Endometrial microvascular endothelial cells (primary cell): ENCODE data around the gene PIN4. TPM values are rescaled to one million over a fixed set of nuclear protein-coding genes. Genes with fewer than 3 reads are reported as not detected.
"Not testable (repeated sequence)": the region's sequence is repeated elsewhere in the genome, so short reads cannot be mapped to it uniquely, and the experiment has no call there.

Experiments
- in situ Hi-C: cut with HindIII; loops from 2 replicates; pipeline ENCODE4 v1.10.0; 2017; ENCODE audit warnings: low sequenced_read_pairs, low pct_unique_long_range_greater_than_20kb; ENCODE audit errors: inconsistent ontology term
- total RNA-seq: library from RNA; depleted of rRNA; stranded (reverse); fragments of >200 nt; gene quantifications from one replicate; pipeline ENCODE4 v1.2.3, GENCODE V29; 2015; ENCODE audit errors: inconsistent ontology term

The PIN4 gene
- total RNA-seq, 1 donor from 2014 or later: 12.5 TPM

- in situ Hi-C loops: no loop called here
These were observed 4.6 kb upstream of the PIN4 start for GRCh38 chrX:72176981-72177380.

- in situ Hi-C loops: no loop called here
These were observed 1.0 kb upstream of the PIN4 start for GRCh38 chrX:72180539-72180938.

- in situ Hi-C loops: no loop called here
These were observed 1.4 kb downstream of the PIN4 start for GRCh38 chrX:72182924-72183323.

DNA sequence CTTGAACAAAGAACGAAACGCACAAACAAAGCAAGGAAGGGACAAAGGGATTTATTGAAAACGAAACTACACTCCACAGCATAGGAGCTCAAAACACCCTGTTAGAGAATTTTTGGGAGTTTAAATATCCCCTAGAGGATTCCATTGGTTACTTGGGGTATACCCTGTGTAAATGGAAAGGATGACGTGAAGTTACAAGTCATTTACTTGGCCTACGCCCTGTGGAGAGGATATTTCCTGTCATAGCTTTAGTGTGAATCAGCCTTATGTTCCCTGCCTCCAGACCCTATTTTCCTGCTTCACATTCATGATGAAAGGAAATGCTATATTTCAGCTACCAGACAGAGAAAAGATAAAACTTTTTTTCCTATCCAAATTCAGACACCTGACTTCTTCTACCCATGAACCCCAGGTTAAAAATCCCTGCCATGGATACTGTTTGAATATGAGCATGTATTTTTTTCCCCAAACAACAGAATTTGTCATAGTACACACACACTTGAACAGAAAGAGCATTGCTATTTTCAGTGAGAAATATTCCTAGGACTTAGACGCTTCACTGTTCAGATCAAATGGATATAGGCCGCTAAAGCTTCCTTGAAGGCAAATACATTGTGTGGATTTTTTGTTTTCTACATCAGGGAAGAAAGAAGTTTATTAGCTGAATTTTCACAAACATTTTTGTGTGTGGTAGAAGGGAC is 20.4 kb downstream of the PIN4 start:
- in situ Hi-C loops: no loop called here

DNA sequence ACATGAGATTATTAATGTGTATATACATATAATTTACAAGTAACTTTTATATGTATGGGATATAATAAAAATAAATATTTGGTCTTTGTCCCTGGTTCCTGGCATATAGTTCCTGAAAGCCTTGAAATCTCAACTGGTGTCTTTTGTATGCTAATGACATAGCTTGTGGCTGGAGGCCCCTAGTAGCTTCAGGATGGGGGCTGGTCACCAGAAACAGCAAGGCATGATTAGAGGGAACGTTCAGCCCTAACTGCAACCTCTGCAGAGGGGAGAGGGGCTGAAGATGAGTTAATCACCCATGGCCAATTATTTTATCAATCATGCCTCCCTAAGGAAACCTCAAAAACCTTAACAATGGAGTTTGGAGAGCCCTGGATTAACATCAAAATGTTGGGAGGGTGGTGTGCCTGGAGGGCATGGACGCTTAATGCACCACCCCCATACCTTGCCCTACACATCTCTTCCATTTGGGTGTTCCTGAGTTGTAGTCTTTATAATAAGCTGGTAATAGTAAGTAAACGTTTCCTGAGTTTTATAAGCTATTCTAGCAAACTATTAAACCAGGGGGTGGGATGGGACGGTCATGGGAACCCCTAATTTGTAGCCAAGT is 21.3 kb downstream of the PIN4 start:
- in situ Hi-C loops: no loop called here

GRCh38 chrX:72203421-72203820 is 21.9 kb downstream of the PIN4 start:
- in situ Hi-C loops: no loop called here

DNA sequence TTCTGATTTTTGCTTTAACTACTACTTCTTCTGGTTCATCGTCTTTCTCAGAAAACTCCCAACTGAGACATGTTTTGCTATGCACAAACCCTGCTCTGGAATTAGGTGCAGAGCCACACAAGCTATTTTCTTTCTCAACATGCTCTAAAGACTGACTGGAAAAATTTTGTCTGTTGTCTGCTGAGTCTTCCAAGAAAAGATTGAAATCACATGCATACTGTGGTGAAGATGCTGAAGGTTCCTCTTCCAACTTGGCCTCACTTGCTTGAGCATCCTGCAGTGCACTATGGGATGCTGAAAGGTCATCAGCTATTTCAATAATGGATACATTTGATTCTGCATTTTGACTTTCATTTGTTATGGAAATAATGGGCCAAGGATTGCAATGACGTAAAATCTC is 24.1 kb downstream of the PIN4 start:
- in situ Hi-C loops: no loop called here

DNA sequence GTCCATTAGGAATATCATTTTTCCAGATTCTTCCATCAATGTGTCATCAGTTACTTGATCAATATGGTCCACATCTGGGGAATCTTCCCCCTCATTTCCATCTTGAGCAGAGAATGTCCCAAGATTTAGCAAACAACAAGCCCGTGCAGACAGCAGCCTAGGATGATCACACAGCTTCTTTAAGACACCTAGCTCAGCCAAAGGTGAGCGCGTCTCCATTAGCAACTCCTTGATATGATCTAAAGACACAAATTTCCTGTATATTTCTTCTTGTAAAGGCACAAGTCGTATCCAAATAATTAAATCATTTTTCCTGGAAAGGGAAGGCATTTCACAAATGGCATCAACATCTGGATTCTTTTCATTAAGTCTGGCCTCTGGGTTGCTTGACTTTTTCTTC is 25.8 kb downstream of the PIN4 start:
- in situ Hi-C loops: no loop called here

GRCh38 chrX:72208126-72208800 is 26.7 kb downstream of the PIN4 start:
- in situ Hi-C loops: no loop called here

- in situ Hi-C loops: no loop called here
These were observed 35.4 kb downstream of the PIN4 start for GRCh38 chrX:72216973-72217372.

DNA sequence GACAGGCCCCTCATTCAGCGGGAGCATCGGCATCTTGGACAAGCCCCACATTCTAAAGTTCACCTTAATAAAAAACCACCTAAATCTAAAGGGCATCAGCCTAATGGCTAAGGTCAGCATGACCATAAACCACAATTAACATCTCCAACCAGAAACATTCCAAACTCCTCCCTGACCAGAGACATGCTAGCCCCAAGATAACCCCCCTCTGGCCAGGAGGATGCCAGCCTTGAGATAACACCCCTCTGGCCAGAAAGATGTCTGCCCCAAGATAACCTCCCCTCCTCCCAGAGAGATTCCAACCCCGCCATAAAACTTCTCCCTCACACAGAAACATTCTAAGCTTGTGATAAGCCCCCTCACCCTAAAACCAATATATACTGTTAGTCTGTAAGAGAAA is 38.8 kb downstream of the PIN4 start:
- in situ Hi-C loops: not testable (repeated sequence)

GRCh38 chrX:72230290-72230689 is 48.7 kb downstream of the PIN4 start:
- in situ Hi-C loops: no loop called here

- in situ Hi-C loops: no loop called here
These were observed 55.3 kb downstream of the PIN4 start for GRCh38 chrX:72236841-72237240.

- in situ Hi-C loops: no loop called here
These were observed 56.6 kb downstream of the PIN4 start for GRCh38 chrX:72238183-72238582.

GRCh38 chrX:72238721-72239475 is 57.3 kb downstream of the PIN4 start, which contains the start of gene ERCC6L:
Gene ERCC6L, minus strand, starts transcription at chrX:72239027. Its CDS starts 116 bp downstream, at chrX:72238911.
- in situ Hi-C loops: no loop called here

GRCh38 chrX:72240976-72241375 is 59.4 kb downstream of the PIN4 start:
- in situ Hi-C loops: no loop called here

DNA sequence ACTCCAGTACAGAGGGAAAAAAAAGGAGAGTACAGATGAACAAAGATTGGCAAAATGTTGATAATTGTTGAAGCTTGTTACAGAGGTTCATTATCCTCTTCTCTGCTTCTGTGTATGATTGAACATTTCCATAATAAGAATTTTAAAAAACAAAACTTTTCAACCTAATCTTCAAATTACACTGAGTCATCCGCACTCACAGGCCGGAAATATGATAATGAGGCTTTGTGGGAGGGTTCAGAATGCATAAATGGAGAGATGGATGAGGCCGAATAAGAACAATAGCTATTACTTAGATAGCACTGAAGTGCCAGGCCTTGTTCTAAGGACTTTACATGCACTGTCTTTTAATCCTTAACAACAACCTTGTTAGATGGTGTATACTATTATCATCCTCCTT is 61.9 kb downstream of the PIN4 start:
- in situ Hi-C loops: no loop called here

DNA sequence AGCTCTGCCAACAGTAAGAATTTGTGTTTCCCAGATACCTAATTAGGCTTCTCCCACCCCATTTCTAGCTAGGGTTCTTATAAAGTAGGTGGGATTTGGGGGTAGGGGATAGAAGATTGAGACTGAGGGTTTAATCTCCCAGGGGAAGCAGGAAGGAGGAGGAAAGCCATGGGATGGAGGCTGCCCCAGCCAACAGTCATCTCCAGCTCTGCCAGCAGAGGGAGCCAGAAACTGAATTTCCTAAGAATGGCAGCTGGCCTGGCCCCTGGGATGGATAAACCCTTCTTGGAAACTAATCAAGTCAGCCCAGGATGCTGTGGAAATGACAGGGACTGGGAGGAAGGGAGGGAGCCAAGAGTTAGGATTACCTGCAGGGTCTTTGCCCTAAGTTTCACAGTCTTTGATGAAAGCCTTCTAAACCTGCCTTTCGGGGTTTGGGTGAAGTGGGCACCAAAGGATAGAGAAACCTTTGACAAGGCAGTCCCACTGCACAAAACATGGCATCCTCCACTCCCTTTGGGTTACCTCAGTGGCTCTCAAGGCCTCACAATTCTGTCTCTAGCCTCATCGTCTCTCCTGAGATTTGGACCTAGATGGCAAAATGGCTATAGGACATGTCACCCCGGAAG is 64.0 kb downstream of the PIN4 start:
- in situ Hi-C loops: no loop called here
